Stimulated activated CD4-positive, alpha-beta T cell treated with anti-CD3 and anti-CD28 coated beads, Interleukin-4, amount 100 ng/mL, for 4 hours (primary cell): ENCODE results near the gene EOMES.
"Not testable (repeated sequence)": the region's sequence is repeated elsewhere in the genome, so short reads cannot be mapped to it uniquely, and the experiment has no call there.

Source experiments
- DNase-seq, 2 experiments: peaks; one replicate each; pipeline ENCODE4 v3.0.0-alpha.2; 2020

Gene EOMES

GRCh38 chr3:27721717-27722564 lies at the start of gene EOMES:
Gene EOMES (minus strand): TSS chr3:27722323. CDS start chr3:27722294, 29 bp downstream.
- DNase-seq, result peak; percentile 56 to 58

- DNase-seq, result not testable (repeated sequence)
Observed at GRCh38 chr3:27770384-27770783, 48.3 kb upstream of the EOMES start.

GRCh38 chr3:27767000-27767399 lies 44.9 kb upstream of the EOMES start:
- no peak for DNase-seq

GRCh38 chr3:27758083-27758482 lies 36.0 kb upstream of the EOMES start:
- DNase-seq, result peak in 1 of 2 experiments; percentile 9

- no peak for DNase-seq
Observed at GRCh38 chr3:27756877-27757276, 34.8 kb upstream of the EOMES start.

GRCh38 chr3:27752926-27753325 lies 30.8 kb upstream of the EOMES start:
- DNase-seq, result no peak

GRCh38 chr3:27749643-27750042 lies 27.5 kb upstream of the EOMES start:
- DNase-seq, result no peak

- DNase-seq, result no peak
Observed at GRCh38 chr3:27746838-27747237, 24.7 kb upstream of the EOMES start.

- no peak for DNase-seq
Observed at GRCh38 chr3:27740854-27741253, 18.7 kb upstream of the EOMES start.

- no peak for DNase-seq
Observed at GRCh38 chr3:27737091-27737490, 15.0 kb upstream of the EOMES start.

- no peak for DNase-seq
Observed at GRCh38 chr3:27730774-27731659, 8.9 kb upstream of the EOMES start.

GRCh38 chr3:27729748-27730611 lies 7.9 kb upstream of the EOMES start:
- DNase-seq, result peak in 1 of 2 experiments; percentile 44

- no peak for DNase-seq
Observed at GRCh38 chr3:27729325-27729724, 7.2 kb upstream of the EOMES start.

GRCh38 chr3:27728195-27729087 lies 6.3 kb upstream of the EOMES start:
- no peak for DNase-seq

- DNase-seq, result no peak
Observed at GRCh38 chr3:27726240-27726639, 4.1 kb upstream of the EOMES start.

- DNase-seq, result no peak
Observed at GRCh38 chr3:27724459-27725197, 2.5 kb upstream of the EOMES start.

GRCh38 chr3:27723815-27724458 lies 1.8 kb upstream of the EOMES start:
- DNase-seq, result no peak

- DNase-seq, result no peak
Observed at GRCh38 chr3:27723456-27723814, 1.3 kb upstream of the EOMES start.

- no peak for DNase-seq
Observed at GRCh38 chr3:27723001-27723445, 900 bp upstream of the EOMES start.
